ENCODE data around the gene FHOD3. TPM values are rescaled to one million over a fixed set of nuclear protein-coding genes. Genes with fewer than 3 reads are reported as not detected.

The FHOD3 gene
- total RNA-seq, 2 donors from 2014 or later = 2.8 to 3.1 TPM

DNA sequence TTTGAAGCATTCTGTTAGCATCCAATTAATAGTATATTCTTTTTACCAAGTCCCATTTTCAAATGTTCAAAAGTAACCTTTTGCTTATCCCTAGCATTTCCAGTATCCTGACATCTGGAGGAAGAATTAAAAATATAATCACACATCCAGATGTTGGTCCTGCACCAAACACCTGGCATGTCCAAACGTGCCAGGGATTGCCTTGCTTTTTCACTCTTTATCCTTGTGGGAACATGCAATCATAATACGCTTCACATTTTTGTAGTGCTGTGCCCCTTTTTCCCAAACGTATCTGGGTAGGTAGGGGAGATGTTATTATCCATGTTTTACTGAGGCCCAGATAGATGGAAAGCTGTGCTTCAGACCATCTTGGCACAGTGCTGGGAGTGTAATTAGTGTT is 398.3 kb downstream of the FHOD3 start:
- no peak overlapping the region for H3K4me3 ChIP-seq (ENCODE audit: low read length)
- H3K9me3 Mint-ChIP-seq = no peaks in the 10 kb centered on the region
- no peak for DNase-seq
- no peaks in the 10 kb centered on the region for H3K36me3 Mint-ChIP-seq (ENCODE audit: low read depth)
- no peaks in the 10 kb centered on the region for H3K36me3 ChIP-seq (ENCODE audit: control insufficient read depth, insufficient read depth, low read length)
- H3K27ac ChIP-seq (ENCODE audit: low read depth, low read length) = no peak overlapping the region
- peaks cover 17% of the 10 kb centered on the region for H3K4me1 Mint-ChIP-seq
- H3K4me1 ChIP-seq (ENCODE audit: control insufficient read depth, insufficient read depth, low read length) = no peaks in the 10 kb centered on the region
- H3K4me3 Mint-ChIP-seq = no peak overlapping the region
- no peaks in the 10 kb centered on the region for H3K9me3 ChIP-seq (ENCODE audit: control insufficient read depth, low read length)
- H3K27ac Mint-ChIP-seq = no peak overlapping the region
- 87 to 94% methylated on average over 2 to 3 of the region's 3 CpGs for WGBS, 2 experiments (ENCODE audit: insufficient coverage in 1 of 2, insufficient read length in 1 of 2)
- peaks cover 12% of the 10 kb centered on the region for H3K27me3 Mint-ChIP-seq (ENCODE audit: insufficient read depth)
- TF ChIP-seq, protein P1, sequence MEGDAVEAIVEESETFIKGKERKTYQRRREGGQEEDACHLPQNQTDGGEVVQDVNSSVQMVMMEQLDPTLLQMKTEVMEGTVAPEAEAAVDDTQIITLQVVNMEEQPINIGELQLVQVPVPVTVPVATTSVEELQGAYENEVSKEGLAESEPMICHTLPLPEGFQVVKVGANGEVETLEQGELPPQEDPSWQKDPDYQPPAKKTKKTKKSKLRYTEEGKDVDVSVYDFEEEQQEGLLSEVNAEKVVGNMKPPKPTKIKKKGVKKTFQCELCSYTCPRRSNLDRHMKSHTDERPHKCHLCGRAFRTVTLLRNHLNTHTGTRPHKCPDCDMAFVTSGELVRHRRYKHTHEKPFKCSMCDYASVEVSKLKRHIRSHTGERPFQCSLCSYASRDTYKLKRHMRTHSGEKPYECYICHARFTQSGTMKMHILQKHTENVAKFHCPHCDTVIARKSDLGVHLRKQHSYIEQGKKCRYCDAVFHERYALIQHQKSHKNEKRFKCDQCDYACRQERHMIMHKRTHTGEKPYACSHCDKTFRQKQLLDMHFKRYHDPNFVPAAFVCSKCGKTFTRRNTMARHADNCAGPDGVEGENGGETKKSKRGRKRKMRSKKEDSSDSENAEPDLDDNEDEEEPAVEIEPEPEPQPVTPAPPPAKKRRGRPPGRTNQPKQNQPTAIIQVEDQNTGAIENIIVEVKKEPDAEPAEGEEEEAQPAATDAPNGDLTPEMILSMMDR (conservative IDR thresholded peaks at IDR 0.05) = no peak
- no peak overlapping the region for H3K9ac ChIP-seq (ENCODE audit: extremely low read depth, low read length, poor library complexity, severe bottlenecking)
- no peaks in the 10 kb centered on the region for H3K27me3 ChIP-seq (ENCODE audit: control insufficient read depth, insufficient read depth, low read length, poor library complexity, severe bottlenecking)

- H3K27me3 ChIP-seq (ENCODE audit: control insufficient read depth, insufficient read depth, low read length, poor library complexity, severe bottlenecking) = no peaks in the 10 kb centered on the region
- Mint-ChIP-seq H3K9me3 (no peaks in the 10 kb centered on the region), H3K27me3 (ENCODE audit: insufficient read depth) (peaks cover 12% of the 10 kb centered on the region), H3K4me3 (no peak overlapping the region), H3K27ac (no peak overlapping the region), H3K4me1 (peaks cover 17% of the 10 kb centered on the region), H3K36me3 (ENCODE audit: low read depth) (no peaks in the 10 kb centered on the region)
- TF ChIP-seq, protein P1 (conservative IDR thresholded peaks at IDR 0.05) = no peak
- H3K9me3 ChIP-seq (ENCODE audit: control insufficient read depth, low read length) = no peaks in the 10 kb centered on the region
- H3K4me1 ChIP-seq (ENCODE audit: control insufficient read depth, insufficient read depth, low read length) = no peaks in the 10 kb centered on the region
- no peak overlapping the region for H3K4me3 ChIP-seq (ENCODE audit: low read length)
- no peak overlapping the region for H3K27ac ChIP-seq (ENCODE audit: low read depth, low read length)
- DNase-seq = no peak
- H3K9ac ChIP-seq (ENCODE audit: extremely low read depth, low read length, poor library complexity, severe bottlenecking) = no peak overlapping the region
- no peaks in the 10 kb centered on the region for H3K36me3 ChIP-seq (ENCODE audit: control insufficient read depth, insufficient read depth, low read length)
- 80 to 100% methylated on average over 2 of the region's 2 CpGs for WGBS, 2 experiments (ENCODE audit: insufficient coverage in 1 of 2, insufficient read length in 1 of 2)
These were observed 400.4 kb downstream of the FHOD3 start for GRCh38 chr18:36697905-36698304.

DNA sequence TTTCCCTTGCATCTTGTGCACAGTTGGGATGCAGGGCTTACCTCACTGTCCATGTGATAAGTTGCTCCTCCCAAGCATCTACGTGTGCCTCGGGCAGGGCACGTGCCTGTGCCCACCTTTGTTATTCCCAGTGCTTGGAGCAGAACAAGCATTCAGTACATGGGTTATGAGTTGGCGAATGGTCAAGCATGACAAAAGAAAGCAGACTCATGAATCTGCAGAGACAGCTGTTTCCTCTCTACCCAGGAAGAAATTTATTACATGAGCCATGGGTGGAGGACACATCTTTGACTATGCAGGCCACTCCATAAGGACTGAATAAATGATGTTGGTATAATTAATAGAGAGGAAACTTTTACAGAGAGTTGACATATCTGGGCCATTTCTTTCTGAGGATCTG is 403.4 kb downstream of the FHOD3 start:
- no peak for DNase-seq
- no peaks in the 10 kb centered on the region for H3K4me1 ChIP-seq (ENCODE audit: control insufficient read depth, insufficient read depth, low read length)
- TF ChIP-seq, protein P1 (conservative IDR thresholded peaks at IDR 0.05) = no peak
- H3K4me3 Mint-ChIP-seq = no peak overlapping the region
- H3K27me3 Mint-ChIP-seq (ENCODE audit: insufficient read depth) = peaks cover 18% of the 10 kb centered on the region
- no peak overlapping the region for H3K9ac ChIP-seq (ENCODE audit: extremely low read depth, low read length, poor library complexity, severe bottlenecking)
- no peaks in the 10 kb centered on the region for H3K9me3 ChIP-seq (ENCODE audit: control insufficient read depth, low read length)
- no peaks in the 10 kb centered on the region for H3K4me1 Mint-ChIP-seq
- H3K4me3 ChIP-seq (ENCODE audit: low read length) = no peak overlapping the region
- no peaks in the 10 kb centered on the region for H3K27me3 ChIP-seq (ENCODE audit: control insufficient read depth, insufficient read depth, low read length, poor library complexity, severe bottlenecking)
- H3K36me3 ChIP-seq (ENCODE audit: control insufficient read depth, insufficient read depth, low read length) = no peaks in the 10 kb centered on the region
- H3K27ac ChIP-seq (ENCODE audit: low read depth, low read length) = no peak overlapping the region
- no peaks in the 10 kb centered on the region for H3K36me3 Mint-ChIP-seq (ENCODE audit: low read depth)
- WGBS, 2 experiments (ENCODE audit: insufficient coverage in 1 of 2, insufficient read length in 1 of 2) = 91 to 97% methylated on average over 4 of the region's 4 CpGs
- no peaks in the 10 kb centered on the region for H3K9me3 Mint-ChIP-seq
- H3K27ac Mint-ChIP-seq = no peak overlapping the region
